Epithelial cell of proximal tubule (primary cell): ENCODE measurements around the gene FAM219A. TPM values are rescaled to one million over a fixed set of nuclear protein-coding genes. Genes with fewer than 3 reads are reported as not detected.

Source experiments
- DNase-seq: peaks from one replicate; pipeline ENCODE4 v3.0.0-alpha.2; 2011; ENCODE audit warnings: low read depth
- H3K4me3 ChIP-seq: 2 replicates; pipeline ENCODE4 v1.5.1; 2011; ENCODE audit warnings: low read depth, mild to moderate bottlenecking, low read length
- total RNA-seq: library from RNA; depleted of rRNA; stranded (reverse); fragments of >200 nt; gene quantifications from 2 replicates; pipeline ENCODE4 v1.2.3, GENCODE V29; 2015
- TF ChIP-seq, protein P1 (sequence below): conservative IDR thresholded peaks from 2 replicates; pipeline ENCODE4 v1.5.1; 2012; ENCODE audit warnings: low read depth, mild to moderate bottlenecking, low read length

The FAM219A gene
- total RNA-seq, 1 donor from 2014 or later, result 30.7 TPM

GRCh38 chr9:34417734-34418133, 40.6 kb downstream of the FAM219A start:
- TF ChIP-seq, protein P1, sequence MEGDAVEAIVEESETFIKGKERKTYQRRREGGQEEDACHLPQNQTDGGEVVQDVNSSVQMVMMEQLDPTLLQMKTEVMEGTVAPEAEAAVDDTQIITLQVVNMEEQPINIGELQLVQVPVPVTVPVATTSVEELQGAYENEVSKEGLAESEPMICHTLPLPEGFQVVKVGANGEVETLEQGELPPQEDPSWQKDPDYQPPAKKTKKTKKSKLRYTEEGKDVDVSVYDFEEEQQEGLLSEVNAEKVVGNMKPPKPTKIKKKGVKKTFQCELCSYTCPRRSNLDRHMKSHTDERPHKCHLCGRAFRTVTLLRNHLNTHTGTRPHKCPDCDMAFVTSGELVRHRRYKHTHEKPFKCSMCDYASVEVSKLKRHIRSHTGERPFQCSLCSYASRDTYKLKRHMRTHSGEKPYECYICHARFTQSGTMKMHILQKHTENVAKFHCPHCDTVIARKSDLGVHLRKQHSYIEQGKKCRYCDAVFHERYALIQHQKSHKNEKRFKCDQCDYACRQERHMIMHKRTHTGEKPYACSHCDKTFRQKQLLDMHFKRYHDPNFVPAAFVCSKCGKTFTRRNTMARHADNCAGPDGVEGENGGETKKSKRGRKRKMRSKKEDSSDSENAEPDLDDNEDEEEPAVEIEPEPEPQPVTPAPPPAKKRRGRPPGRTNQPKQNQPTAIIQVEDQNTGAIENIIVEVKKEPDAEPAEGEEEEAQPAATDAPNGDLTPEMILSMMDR, result no peak

DNA sequence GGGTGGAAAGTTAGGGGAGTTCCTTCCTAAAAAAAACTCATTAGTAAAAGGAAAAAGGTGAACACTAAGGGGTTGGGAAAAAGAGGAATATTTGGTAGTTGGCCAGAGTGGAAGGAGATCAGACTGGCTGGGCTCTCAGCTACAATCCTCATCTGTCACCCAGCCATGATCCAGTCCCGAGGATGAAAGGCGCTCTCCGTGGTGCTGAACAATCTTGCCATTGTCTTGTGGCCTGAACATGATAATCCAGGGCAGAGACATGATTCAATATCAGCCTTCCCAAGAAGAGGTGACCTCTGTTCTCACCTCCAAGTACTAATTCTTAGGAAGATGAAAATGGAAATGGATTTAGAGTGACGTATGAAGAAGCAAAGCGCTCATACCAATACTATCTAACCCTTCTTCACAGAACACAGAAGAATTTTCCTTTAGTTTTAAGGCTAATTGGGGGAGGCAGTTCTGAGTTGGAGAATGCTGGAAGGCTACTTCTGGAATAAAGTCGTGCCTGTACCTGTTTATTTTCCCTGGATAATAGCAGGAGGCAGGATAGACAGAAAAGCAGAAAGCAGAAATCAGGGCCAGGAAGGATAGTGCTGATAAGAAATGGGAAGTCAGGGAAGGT, 45.0 kb downstream of the FAM219A start:
- TF ChIP-seq, protein P1, result no peak
- no peak for DNase-seq
- H3K4me3 ChIP-seq, result no peak overlapping the region

More at GRCh38 chr9:34417734-34418133, 40.6 kb downstream of the FAM219A start:
- no peak overlapping the region for H3K4me3 ChIP-seq
- DNase-seq, result no peak

GRCh38 chr9:34412336-34412735, 46.0 kb downstream of the FAM219A start:
- no peak overlapping the region for H3K4me3 ChIP-seq
- TF ChIP-seq, protein P1, result no peak

GRCh38 chr9:34409154-34409553, 49.2 kb downstream of the FAM219A start:
- TF ChIP-seq, protein P1, result no peak
- H3K4me3 ChIP-seq, result no peak overlapping the region
- no peak for DNase-seq

More at GRCh38 chr9:34412336-34412735, 46.0 kb downstream of the FAM219A start:
- no peak for DNase-seq

DNA sequence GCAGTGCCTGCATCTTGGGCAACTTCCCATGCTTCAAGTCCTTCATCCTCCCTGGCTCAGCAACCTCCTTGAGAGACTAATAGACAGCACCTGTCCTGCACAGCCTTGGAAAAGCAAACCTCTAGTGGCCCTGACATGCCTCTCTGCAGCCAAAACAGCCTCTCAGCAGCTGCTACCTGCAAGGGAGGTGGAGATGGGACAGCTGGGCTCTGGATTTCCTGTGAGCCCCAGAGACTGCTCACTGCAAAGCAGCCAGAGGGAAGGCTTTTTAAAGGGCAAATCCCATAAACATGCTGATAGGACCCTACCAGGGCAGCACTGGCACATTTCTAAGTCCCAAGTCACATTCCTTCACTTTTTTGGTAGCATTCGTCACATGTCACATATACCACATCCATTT, 50.2 kb downstream of the FAM219A start:
- TF ChIP-seq, protein P1, result no peak
- no peak overlapping the region for H3K4me3 ChIP-seq
- DNase-seq, result no peak

DNA sequence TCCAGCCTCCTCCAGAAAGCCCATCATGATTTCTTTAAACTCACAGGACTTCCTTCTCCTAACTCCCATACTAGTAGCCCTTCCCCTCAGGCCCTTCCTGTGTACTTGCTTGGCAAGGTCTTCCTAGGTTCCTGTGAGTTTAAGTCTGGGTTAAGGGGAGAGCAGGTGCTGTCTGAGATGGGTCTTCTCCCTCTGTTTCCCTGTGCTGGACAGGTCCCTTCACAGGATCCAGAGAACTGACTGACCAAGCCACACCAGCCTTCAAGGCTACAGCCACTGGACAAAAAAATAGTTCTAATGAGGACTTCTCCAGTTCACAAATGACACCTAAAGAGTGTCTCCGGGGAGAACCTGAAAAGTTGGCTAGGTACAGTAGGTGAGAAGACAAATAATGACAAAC, 52.2 kb downstream of the FAM219A start:
- no peak for DNase-seq
- TF ChIP-seq, protein P1, result no peak
- H3K4me3 ChIP-seq, result no peak overlapping the region

DNA sequence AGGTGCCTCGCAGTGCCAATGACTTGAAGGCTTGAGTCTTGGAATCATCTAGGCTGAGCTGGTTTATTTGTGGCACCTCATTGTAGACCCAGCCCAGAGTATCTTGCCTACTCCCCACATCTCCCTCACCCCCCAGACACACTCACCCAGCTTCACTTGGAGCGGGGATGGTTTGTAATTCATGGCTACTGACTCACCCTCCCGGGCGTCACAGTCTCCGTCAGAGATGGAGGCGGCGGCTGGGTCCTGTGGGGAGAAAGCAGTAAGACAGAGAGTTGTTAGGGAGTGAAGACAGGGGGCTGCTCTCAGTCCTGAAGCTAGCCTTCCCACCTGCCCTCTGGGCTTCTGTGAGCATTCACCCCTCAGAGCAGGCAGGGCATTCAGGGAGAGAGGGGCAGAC, 52.7 kb downstream of the FAM219A start:
- no peak for DNase-seq
- H3K4me3 ChIP-seq, result no peak overlapping the region
- TF ChIP-seq, protein P1, result no peak
